Smooth muscle cell (in vitro differentiated cells): ENCODE results near the gene ELAVL2. TPM values are rescaled to one million over a fixed set of nuclear protein-coding genes. Genes with fewer than 3 reads are reported as not detected.

Source experiments
- DNase-seq: peaks from one replicate; lab custom pipeline; 2025; ENCODE audit not compliant: unreplicated experiment; lab: John Stamatoyannopoulos, UW
- H2AFZ ChIP-seq: fragments of 200-600 bp; sonication (generic); 2 replicates; pipeline ENCODE4 v1.6.0; 2016; ENCODE audit warnings: antibody characterized with exemption, low read depth, mild to moderate bottlenecking
- H3F3A ChIP-seq: fragments of 200-600 bp; sonication (generic); 2 replicates; pipeline ENCODE4 v1.6.0; 2017; ENCODE audit warnings: antibody characterized with exemption, low read depth
- H3K27ac ChIP-seq: fragments of 200-600 bp; sonication (generic); 2 replicates; pipeline ENCODE4 v1.5.1; 2016; ENCODE audit warnings: low read depth, mild to moderate bottlenecking
- H3K27me3 ChIP-seq: fragments of 200-600 bp; sonication (generic); 2 replicates; pipeline ENCODE4 v1.6.1; 2016; ENCODE audit warnings: low read depth, mild to moderate bottlenecking
- H3K36me3 ChIP-seq: fragments of 200-600 bp; sonication (generic); 2 replicates; pipeline ENCODE4 v1.5.1; 2016; ENCODE audit warnings: low read depth
- H3K4me1 ChIP-seq: fragments of 200-600 bp; sonication (generic); 2 replicates; pipeline ENCODE4 v1.5.1; 2016; ENCODE audit warnings: low read depth
- H3K4me2 ChIP-seq: fragments of 200-600 bp; sonication (generic); 2 replicates; pipeline ENCODE4 v1.6.0; 2016; ENCODE audit warnings: mild to moderate bottlenecking
- H3K4me3 ChIP-seq: fragments of 200-600 bp; sonication (generic); 2 replicates; pipeline ENCODE4 v1.5.1; 2016; ENCODE audit warnings: mild to moderate bottlenecking
- H3K79me2 ChIP-seq: fragments of 200-600 bp; sonication (generic); 2 replicates; pipeline ENCODE4 v1.6.0; 2016; ENCODE audit warnings: low read depth, mild to moderate bottlenecking
- H3K9ac ChIP-seq: fragments of 200-600 bp; sonication (generic); 2 replicates; pipeline ENCODE4 v1.6.0; 2016; ENCODE audit warnings: low read depth
- H3K9me3 ChIP-seq: fragments of 200-600 bp; sonication (generic); replicated peaks from 2 replicates; pipeline ENCODE4 v1.5.1; 2016; ENCODE audit warnings: low read depth
- H4K20me1 ChIP-seq: fragments of 200-600 bp; sonication (generic); 2 replicates; pipeline ENCODE4 v1.6.0; 2016; ENCODE audit warnings: low read depth
- CTCF ChIP-seq: fragments of 200-600 bp; sonication (generic); IDR thresholded peaks from 2 replicates; pipeline ENCODE4 v1.5.1; 2017; ENCODE audit warnings: borderline replicate concordance, mild to moderate bottlenecking, antibody characterized with exemption; ENCODE audit not compliant: insufficient read depth, poor library complexity, severe bottlenecking
- WGBS: methylation state at CpG from one replicate; pipeline ENCODE4 v1.1.7; 2016; ENCODE audit warnings: low lambda C conversion rate; 5-methylcytosine and 5-hydroxymethylcytosine counted together
- polyA plus RNA-seq: library from polyadenylated mRNA; unstranded; fragments of >200 nt; fragmentation: Nextera tagmentation; extraction: Ambion mirVana; gene quantifications from 2 replicates; pipeline ENCODE4 v1.2.1, GENCODE V29; 2016
- total RNA-seq: library from RNA; depleted of rRNA; stranded (reverse); fragments of >200 nt; gene quantifications from 2 replicates; pipeline ENCODE4 v1.2.3, GENCODE V29; 2014

Gene ELAVL2
- 3.5 and 5.6 TPM in 2 replicates for total RNA-seq
- polyA plus RNA-seq, result 2.3 TPM in 1 of 2 replicates, not detected in the other

GRCh38 chr9:23826120-23826629, at the start of gene ELAVL2:
TSS of gene ELAVL2 (minus strand) at chr9:23826240. CDS start at chr9:23762234, 64,006 bp downstream.
- Histone ChIP-seq H3F3A (no peaks in the 10 kb centered on the region), H3K9me3 (no peaks in the 10 kb centered on the region), H3K9ac (no peak within 1 kb of the TSS), H3K27me3 (peaks cover 90% of the 10 kb centered on the region), H2AFZ (peak within 1 kb of the TSS; percentile 68), H3K79me2 (no peaks in the 10 kb centered on the region), H3K4me1 (peaks cover 29% of the 10 kb centered on the region), H3K4me2 (peak within 1 kb of the TSS; percentile 93), H3K36me3 (no peaks in the 10 kb centered on the region), H4K20me1 (peaks cover 3% of the 10 kb centered on the region), H3K27ac (no peak within 1 kb of the TSS), H3K4me3 (peak within 1 kb of the TSS; percentile 60)
- under 1% methylated on average over 30 of the region's 30 CpGs for WGBS
- no peak for TF ChIP-seq CTCF
- no peak for DNase-seq

DNA sequence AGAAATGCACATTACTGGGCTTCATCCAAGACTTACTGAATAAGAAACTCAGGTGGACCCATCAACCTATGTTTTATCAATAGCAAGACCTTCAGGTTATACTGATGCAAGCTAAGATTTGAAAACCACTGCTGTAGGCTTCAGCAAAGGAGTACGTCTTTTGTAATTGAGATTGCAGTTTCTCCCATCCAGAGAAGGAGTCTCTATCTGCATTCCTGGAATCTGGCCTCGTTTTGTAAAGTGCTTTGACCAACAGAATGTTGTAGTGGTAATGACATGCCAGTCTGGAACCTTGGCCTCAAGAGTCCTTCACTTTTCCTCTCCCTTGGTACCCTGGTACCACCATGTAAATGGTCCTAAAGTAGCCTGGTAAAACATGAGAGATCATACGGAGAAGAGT, 32.2 kb upstream of the ELAVL2 start:
- Histone ChIP-seq H3K9me3 (no peaks in the 10 kb centered on the region), H3K36me3 (no peaks in the 10 kb centered on the region), H3K9ac (no peak overlapping the region), H3K4me3 (no peak overlapping the region), H4K20me1 (no peaks in the 10 kb centered on the region), H3K27ac (no peak overlapping the region), H3K4me1 (no peaks in the 10 kb centered on the region), H2AFZ (no peak overlapping the region), H3F3A (no peaks in the 10 kb centered on the region), H3K79me2 (no peaks in the 10 kb centered on the region), H3K4me2 (no peak overlapping the region), H3K27me3 (no peaks in the 10 kb centered on the region)
- DNase-seq, result no peak
- no peak for TF ChIP-seq CTCF
- 71% methylated on average over 3 of the region's 3 CpGs for WGBS

GRCh38 chr9:23855873-23856604, 30.0 kb upstream of the ELAVL2 start:
- no peak overlapping the region for H3K27ac ChIP-seq
- H3K79me2 ChIP-seq, result no peaks in the 10 kb centered on the region
- H3F3A ChIP-seq, result no peaks in the 10 kb centered on the region
- H3K36me3 ChIP-seq, result no peaks in the 10 kb centered on the region
- no peak overlapping the region for H3K4me3 ChIP-seq
- peaks cover 13% of the 10 kb centered on the region for H3K27me3 ChIP-seq
- no peaks in the 10 kb centered on the region for H4K20me1 ChIP-seq
- no peak overlapping the region for H3K9ac ChIP-seq
- WGBS, result 78% methylated on average over 5 of the region's 5 CpGs
- no peaks in the 10 kb centered on the region for H3K4me1 ChIP-seq
- no peak for TF ChIP-seq CTCF
- no peaks in the 10 kb centered on the region for H3K9me3 ChIP-seq
- no peak for DNase-seq
- no peak overlapping the region for H3K4me2 ChIP-seq
- H2AFZ ChIP-seq, result no peak overlapping the region
